CD8-positive, alpha-beta memory T cell (primary cell): ENCODE measurements around the gene OCEL1. TPM values are rescaled to one million over a fixed set of nuclear protein-coding genes. Genes with fewer than 3 reads are reported as not detected.
A peak's percentile ranks its signal among the peaks of the same experiment; 100 is the strongest.

Experiments used
- CTCF ChIA-PET: fragments of 350-600 bp; sonication (Branson Sonifier 250); formaldehyde crosslinking; loops from one replicate; lab custom pipeline; 2021; ENCODE audit warnings: antibody characterized with exemption; lab: Charles Lee
- POLR2A ChIA-PET: fragments of 350-600 bp; sonication (Branson Sonifier 250); formaldehyde crosslinking; loops from one replicate; lab custom pipeline; 2021; ENCODE audit warnings: antibody characterized with exemption; lab: Charles Lee
- DNase-seq, 5 donors: peaks; one replicate each; pipeline versions ENCODE4 v3.0.0 to v3.0.0-alpha.2; 2020 to 2022; ENCODE audit warnings: mixed read lengths in 1 of 5
- H3K27ac ChIP-seq: one replicate; pipeline ENCODE4 v1.7.0; 2013; ENCODE audit warnings: low read depth, mild to moderate bottlenecking, low read length, moderate library complexity
- H3K27me3 ChIP-seq: 2 replicates; pipeline ENCODE4 v1.7.0; 2013; ENCODE audit warnings: low read length, mild to moderate bottlenecking; ENCODE audit not compliant: insufficient read depth, poor library complexity, severe bottlenecking
- H3K36me3 ChIP-seq: 2 replicates; pipeline ENCODE4 v1.7.0; 2013; ENCODE audit warnings: mild to moderate bottlenecking, low read length, moderate library complexity; ENCODE audit not compliant: insufficient read depth
- H3K4me1 ChIP-seq: 2 replicates; pipeline ENCODE4 v1.7.0; 2013; ENCODE audit warnings: mild to moderate bottlenecking, low read length, moderate library complexity; ENCODE audit not compliant: insufficient read depth
- H3K4me3 ChIP-seq: 2 replicates; pipeline ENCODE4 v1.7.0; 2013; ENCODE audit warnings: mild to moderate bottlenecking, low read length
- H3K9me3 ChIP-seq: 2 replicates; pipeline ENCODE4 v1.7.0; 2013; ENCODE audit warnings: mild to moderate bottlenecking, low read length
- H3K27ac Mint-ChIP-seq, 8 donors: one replicate each; pipeline ENCODE4 v1.8.0; 2020 to 2021; ENCODE audit warnings: mixed read lengths in 8 of 8, mild to moderate bottlenecking in 6 of 8, inconsistent platforms in 3 of 8, moderate library complexity in 3 of 8
- H3K27me3 Mint-ChIP-seq, 2 donors: one replicate each; pipeline ENCODE4 v1.8.0; 2020 to 2021; ENCODE audit warnings: mixed read lengths in 2 of 2, mild to moderate bottlenecking in 1 of 2, moderate library complexity in 1 of 2
- H3K36me3 Mint-ChIP-seq, 3 donors: one replicate each; pipeline ENCODE4 v1.8.0; 2020 to 2021; ENCODE audit warnings: mixed read lengths in 3 of 3, inconsistent platforms in 1 of 3, mild to moderate bottlenecking in 1 of 3
- H3K4me1 Mint-ChIP-seq, 3 donors: one replicate each; pipeline ENCODE4 v1.8.0; 2020 to 2021; ENCODE audit warnings: mixed read lengths in 3 of 3, inconsistent platforms in 1 of 3, mild to moderate bottlenecking in 1 of 3
- H3K4me3 Mint-ChIP-seq, 7 donors: one replicate each; pipeline ENCODE4 v1.8.0; 2020 to 2021; ENCODE audit warnings: mixed read lengths in 7 of 7, mild to moderate bottlenecking in 6 of 7, moderate library complexity in 4 of 7, inconsistent platforms in 2 of 7
- H3K9me3 Mint-ChIP-seq, 5 donors: one replicate each; pipeline ENCODE4 v1.8.0; 2020 to 2022; ENCODE audit warnings: mixed read lengths in 5 of 5, mild to moderate bottlenecking in 3 of 5, moderate library complexity in 2 of 5, inconsistent platforms in 1 of 5
- polyA plus RNA-seq: library from polyadenylated mRNA; unstranded; fragments of 300-500 nt; fragmentation: Illumina TruSeq; gene quantifications from one replicate; pipeline ENCODE4 v1.2.3, GENCODE V29; 2021
- total RNA-seq, 2 experiments: library from RNA; stranded (reverse); gene quantifications; one replicate each; pipeline ENCODE4 v1.2.3, GENCODE V29; 2021

OCEL1 gene
- total RNA-seq (10 to 100 TPM; 15.0 to 16.8 TPM), polyA plus RNA-seq (35.5 TPM)

- Mint-ChIP-seq H3K27ac (peak within 1 kb of the TSS; percentile 68 to 98 (median 97)), H3K4me1 (peaks cover 5 to 21% (median 6%) of the 10 kb centered on the region in 3 donors), H3K4me3 (peak within 1 kb of the TSS; percentile 88 to 95 (median 94)), H3K27me3 (no peaks in the 10 kb centered on the region), H3K36me3 (peaks cover 0 to 11% (median 0%) of the 10 kb centered on the region in 3 donors), H3K9me3 (no peaks in the 10 kb centered on the region)
- peak within 1 kb of the TSS; percentile 96 for H3K4me3 ChIP-seq
- no peaks in the 10 kb centered on the region for H3K27me3 ChIP-seq
- peak; percentile 94 to 98 (median 96) for DNase-seq
- ChIA-PET POLR2A (interaction anchor here (0.6 to 3.2 kb wide), 14 partner anchors 9 to 283 kb away, joined by 3 to 39 read pairs (median 5); partner anchors contain the start of genes BABAM1, DDA1, MVB12A and MYO9B), CTCF (interaction anchor here (0.8 to 3.8 kb wide), 6 partner anchors 9 to 159 kb away, joined by 3 to 18 read pairs (median 6); partner anchors contain the start of gene USE1)
- H3K4me1 ChIP-seq: peaks cover 4% of the 10 kb centered on the region
- H3K27ac ChIP-seq: peak within 1 kb of the TSS; percentile 92
- H3K36me3 ChIP-seq: no peaks in the 10 kb centered on the region
- no peaks in the 10 kb centered on the region for H3K9me3 ChIP-seq
Measured at GRCh38 chr19:17226002-17226933, at the start of gene OCEL1. OCEL1 (plus strand) TSS chr19:17226226; CDS start chr19:17226248, 22 bp downstream.

- Histone ChIP-seq H3K4me1 (peaks cover 6% of the 10 kb centered on the region), H3K4me3 (no peak overlapping the region), H3K9me3 (no peaks in the 10 kb centered on the region), H3K27me3 (no peaks in the 10 kb centered on the region), H3K27ac (no peak overlapping the region), H3K36me3 (peaks cover 14% of the 10 kb centered on the region)
- H3K36me3 Mint-ChIP-seq: peaks cover 3 to 53% (median 6%) of the 10 kb centered on the region in 3 donors
- H3K4me3 Mint-ChIP-seq: no peak overlapping the region
- POLR2A ChIA-PET: no interaction called here
- no peak for DNase-seq
- no peaks in the 10 kb centered on the region for H3K27me3 Mint-ChIP-seq
- CTCF ChIA-PET: no interaction called here
- H3K4me1 Mint-ChIP-seq: peaks cover 4 to 5% (median 4%) of the 10 kb centered on the region in 3 donors
- no peaks in the 10 kb centered on the region for H3K9me3 Mint-ChIP-seq
- H3K27ac Mint-ChIP-seq: peak overlapping the region in 1 of 8 donors; percentile 32
Measured at GRCh38 chr19:17178291-17178690, 47.7 kb upstream of the OCEL1 start.

- peaks cover 21 to 30% (median 25%) of the 10 kb centered on the region in 3 donors for H3K4me1 Mint-ChIP-seq
- peaks cover 21% of the 10 kb centered on the region for H3K36me3 ChIP-seq
- H3K9me3 Mint-ChIP-seq: no peaks in the 10 kb centered on the region
- H3K27me3 ChIP-seq: no peaks in the 10 kb centered on the region
- POLR2A ChIA-PET: interaction anchor here (0.7 kb wide), 1 partner anchor 18 kb away, joined by 3 read pairs; no protein-coding TSS in a partner anchor
- H3K27ac ChIP-seq: no peak overlapping the region
- peak overlapping the region in 2 of 8 donors; percentile 27 to 32 for H3K27ac Mint-ChIP-seq
- CTCF ChIA-PET: no interaction called here
- H3K36me3 Mint-ChIP-seq: peaks cover 3 to 54% (median 6%) of the 10 kb centered on the region in 3 donors
- no peak overlapping the region for H3K4me3 ChIP-seq
- no peak for DNase-seq
- peaks cover 21% of the 10 kb centered on the region for H3K4me1 ChIP-seq
- no peaks in the 10 kb centered on the region for H3K27me3 Mint-ChIP-seq
- no peaks in the 10 kb centered on the region for H3K9me3 ChIP-seq
- no peak overlapping the region for H3K4me3 Mint-ChIP-seq
Measured at GRCh38 chr19:17180997-17181702, 44.9 kb upstream of the OCEL1 start.

- peak overlapping the region; percentile 14 for H3K27ac ChIP-seq
- Mint-ChIP-seq H3K9me3 (no peaks in the 10 kb centered on the region), H3K27me3 (no peaks in the 10 kb centered on the region), H3K36me3 (peaks cover 0 to 52% (median 5%) of the 10 kb centered on the region in 3 donors), H3K4me3 (peak overlapping the region; percentile 78 to 91 (median 90)), H3K4me1 (peaks cover 21 to 30% (median 25%) of the 10 kb centered on the region in 3 donors), H3K27ac (peak overlapping the region; percentile 84 to 99 (median 96))
- DNase-seq: peak in 2 of 5 donors; percentile 22 to 25
- peaks cover 21% of the 10 kb centered on the region for H3K4me1 ChIP-seq
- no peaks in the 10 kb centered on the region for H3K9me3 ChIP-seq
- H3K27me3 ChIP-seq: no peaks in the 10 kb centered on the region
- CTCF ChIA-PET: interaction anchor here (0.8 to 2.1 kb wide), 9 partner anchors 10 to 118 kb away, joined by 3 to 10 read pairs (median 4); no protein-coding TSS in a partner anchor
- POLR2A ChIA-PET: interaction anchor here (0.9 to 2.0 kb wide), 7 partner anchors 13 to 152 kb away, joined by 3 to 14 read pairs (median 5); partner anchors contain the start of genes ANO8, HAUS8, MYO9B and OCEL1
- peaks cover 26% of the 10 kb centered on the region for H3K36me3 ChIP-seq
- H3K4me3 ChIP-seq: peak overlapping the region; percentile 70
Measured at GRCh38 chr19:17183271-17183761, 42.7 kb upstream of the OCEL1 start.

- Histone ChIP-seq H3K27ac (peak overlapping the region; percentile 58), H3K4me3 (peak overlapping the region; percentile 70), H3K4me1 (peaks cover 21% of the 10 kb centered on the region), H3K27me3 (no peaks in the 10 kb centered on the region), H3K36me3 (peaks cover 28% of the 10 kb centered on the region), H3K9me3 (no peaks in the 10 kb centered on the region)
- Mint-ChIP-seq H3K9me3 (no peaks in the 10 kb centered on the region), H3K27ac (peak overlapping the region; percentile 84 to 99 (median 96)), H3K27me3 (no peaks in the 10 kb centered on the region), H3K4me3 (peak overlapping the region; percentile 78 to 91 (median 90)), H3K36me3 (peaks cover 0 to 51% (median 5%) of the 10 kb centered on the region in 3 donors), H3K4me1 (peaks cover 21 to 30% (median 25%) of the 10 kb centered on the region in 3 donors)
- DNase-seq: peak in 2 of 5 donors; percentile 22 to 33
- POLR2A ChIA-PET: interaction anchor here (0.6 to 2.0 kb wide), 8 partner anchors 31 to 761 kb away, joined by 3 to 14 read pairs (median 4); partner anchors contain the start of genes ANO8, HAUS8, MYO9B and OCEL1
- CTCF ChIA-PET: interaction anchor here (0.6 to 2.1 kb wide), 14 partner anchors 9 to 119 kb away, joined by 3 to 10 read pairs (median 4); partner anchors contain the start of genes HAUS8 and MYO9B
Measured at GRCh38 chr19:17183858-17184321, 42.1 kb upstream of the OCEL1 start.

GRCh38 chr19:17184371-17184841, 41.6 kb upstream of the OCEL1 start:
- no peaks in the 10 kb centered on the region for H3K9me3 ChIP-seq
- Mint-ChIP-seq H3K9me3 (no peaks in the 10 kb centered on the region), H3K27me3 (no peaks in the 10 kb centered on the region), H3K36me3 (peaks cover 0 to 52% (median 5%) of the 10 kb centered on the region in 3 donors), H3K4me3 (peak overlapping the region; percentile 78 to 91 (median 90)), H3K4me1 (peaks cover 21 to 30% (median 25%) of the 10 kb centered on the region in 3 donors), H3K27ac (peak overlapping the region; percentile 84 to 99 (median 96))
- H3K27me3 ChIP-seq: no peaks in the 10 kb centered on the region
- H3K27ac ChIP-seq: peak overlapping the region; percentile 58
- CTCF ChIA-PET: interaction anchor here (0.6 to 2.1 kb wide), 15 partner anchors 8 to 119 kb away, joined by 3 to 10 read pairs (median 4); partner anchors contain the start of genes HAUS8, MYO9B and USE1
- DNase-seq: peak; percentile 40 to 74 (median 47)
- H3K4me3 ChIP-seq: peak overlapping the region; percentile 70
- POLR2A ChIA-PET: interaction anchor here (0.6 to 2.0 kb wide), 9 partner anchors 31 to 761 kb away, joined by 3 to 14 read pairs (median 4); partner anchors contain the start of genes ANO8, HAUS8, MYO9B and OCEL1
- peaks cover 32% of the 10 kb centered on the region for H3K36me3 ChIP-seq
- H3K4me1 ChIP-seq: peaks cover 21% of the 10 kb centered on the region
